ENCODE data around the gene FES. TPM values are rescaled to one million over a fixed set of nuclear protein-coding genes. Genes with fewer than 3 reads are reported as not detected.

The FES gene
- total and polyA plus RNA-seq, 10 of the 15 experiments (the other 5 are each of a cell fraction or from before 2014, with no cell fraction given) = 0.07 to 23.9 (median 9.9) TPM

GRCh38 chr15:90872486-90873184 is 11.7 kb upstream of the FES start (continued):
- TF ChIP-seq ZBTB4 (CRISPR knock-in tag; IDR thresholded peaks at IDR 0.05) = no peak
- TF ChIP-seq CREB1 (IDR thresholded peaks at IDR 0.05; ENCODE audit: low read depth) = no peak
- TF ChIP-seq POU2F2 (IDR thresholded peaks at IDR 0.05; ENCODE audit: borderline replicate concordance, low read depth, low read length) = 0 out of 3 replicates have a peak, but pooled peaks have one; percentile 26
- TF ChIP-seq EGR1 (IDR thresholded peaks at IDR 0.05; ENCODE audit: borderline replicate concordance in 1 of 2, low read depth in 2 of 2, low read length in 2 of 2) = peak in 1 of 2 experiments; percentile 54; a peak in 2 of 3 replicates
- no peak for TF ChIP-seq ELK1 (IDR thresholded peaks at IDR 0.05; ENCODE audit: low read depth, low read length)
- peak; percentile 72 for TF ChIP-seq JUNB (IDR thresholded peaks at IDR 0.05)
- TF ChIP-seq POLR2AphosphoS5 (IDR thresholded peaks at IDR 0.05; ENCODE audit: low read length) = peak; percentile 74
- no peak for TF ChIP-seq TBL1XR1 (IDR thresholded peaks at IDR 0.05; ENCODE audit: low read depth, low read length)
- peak; percentile 39; the same call in 1 of the 2 replicates for TF ChIP-seq POLR2A (IDR thresholded peaks at IDR 0.05; ENCODE audit: low read depth, low read length)
- TF ChIP-seq MXI1 (IDR thresholded peaks at IDR 0.05; ENCODE audit: low read depth, low read length) = peak; percentile 63; the same call in 1 of the 2 replicates
- peak; percentile 44; the same call in 1 of the 2 replicates for TF ChIP-seq NFIC (IDR thresholded peaks at IDR 0.05; ENCODE audit: low read depth, low read length)
- TF ChIP-seq CBX3 (IDR thresholded peaks at IDR 0.05; ENCODE audit: borderline replicate concordance, low read depth) = no peak
- 0 out of 2 replicates have a peak, but pooled peaks have one; percentile 47 for TF ChIP-seq ATF2 (IDR thresholded peaks at IDR 0.05; ENCODE audit: low read length)
- TF ChIP-seq ZSCAN29 (IDR thresholded peaks at IDR 0.05) = no peak
- 0 out of 2 replicates have a peak, but pooled peaks have one; percentile 25 for TF ChIP-seq MLLT1 (IDR thresholded peaks at IDR 0.05)
- TF ChIP-seq SRF (IDR thresholded peaks at IDR 0.05; ENCODE audit: low read depth in 2 of 2, low read length in 2 of 2) = no peak
- TF ChIP-seq BCL11A (IDR thresholded peaks at IDR 0.05; ENCODE audit: low read depth, low read length) = 0 out of 2 replicates have a peak, but pooled peaks have one; percentile 10
- 0 out of 4 replicates have a peak, but pooled peaks have one; percentile 16 to 30 for TF ChIP-seq EP300 (IDR thresholded peaks at IDR 0.05; ENCODE audit: borderline replicate concordance in 1 of 2, control insufficient read depth in 1 of 2, low read depth in 2 of 2, low read length in 2 of 2)

All from GM12878 (cell line).